ENCODE data around the gene SOAT2. TPM values are rescaled to one million over a fixed set of nuclear protein-coding genes. Genes with fewer than 3 reads are reported as not detected.

Gene SOAT2
- polyA plus RNA-seq, 1 donor (not counting 4 experiments of a cell fraction or from before 2014, with no cell fraction given), result not detected

DNA sequence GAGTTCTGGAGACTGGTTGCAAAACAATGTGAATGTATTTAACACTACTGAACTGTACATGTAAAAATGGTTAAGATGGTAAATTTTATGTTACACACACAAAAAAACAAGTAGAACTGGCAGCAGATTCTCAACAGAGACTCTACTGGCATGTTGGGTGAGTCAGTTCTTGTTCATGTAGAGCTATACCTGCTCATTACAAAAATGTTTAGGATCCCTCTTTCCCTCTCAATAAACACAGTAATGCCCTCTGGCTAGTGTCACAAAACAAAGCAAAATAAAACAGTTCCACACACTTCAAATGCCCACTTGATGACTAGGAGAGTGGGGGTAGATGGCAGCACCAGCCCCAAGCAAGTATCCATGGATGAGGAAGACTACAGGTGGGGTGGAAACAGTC lies 63.6 kb downstream of the SOAT2 start:
- Histone ChIP-seq H3K79me2 (ENCODE audit: control insufficient read depth, insufficient read depth, low read length) (no peaks in the 10 kb centered on the region), H3K4me2 (ENCODE audit: control insufficient read depth, extremely low read depth, insufficient read depth, low read depth, low read length) (no peak overlapping the region), H3K9me1 (ENCODE audit: control insufficient read depth, extremely low read depth, insufficient read depth, low read length) (no peaks in the 10 kb centered on the region), H2AFZ (ENCODE audit: control insufficient read depth, low read length) (no peak overlapping the region), H3K9ac (ENCODE audit: control insufficient read depth, extremely low read depth, insufficient read depth, low read length) (no peak overlapping the region), H3K4me1 (ENCODE audit: control insufficient read depth, extremely low read depth, insufficient read depth, low read length) (peaks cover 7% of the 10 kb centered on the region), H3K27me3 (ENCODE audit: control insufficient read depth, extremely low read depth, insufficient read depth, low read length) (no peaks in the 10 kb centered on the region), H3K27ac (ENCODE audit: control insufficient read depth, insufficient read depth, low read length) (no peak overlapping the region), H4K20me1 (ENCODE audit: control insufficient read depth, extremely low read depth, insufficient read depth, low read length) (no peaks in the 10 kb centered on the region), H3K36me3 (ENCODE audit: control insufficient read depth in 2 of 2, extremely low read depth in 1 of 2, insufficient read depth in 2 of 2, low read length in 2 of 2) (peaks cover 0 to 7% of the 10 kb centered on the region in 2 experiments), H3K4me3 (ENCODE audit: control insufficient read depth in 2 of 3, extremely low read depth in 1 of 3, insufficient read depth in 2 of 3, low read depth in 1 of 3, low read length in 3 of 3) (no peak overlapping the region), H3K9me3 (ENCODE audit: control insufficient read depth, low read depth, low read length) (no peaks in the 10 kb centered on the region)
- TF ChIP-seq, protein P1, sequence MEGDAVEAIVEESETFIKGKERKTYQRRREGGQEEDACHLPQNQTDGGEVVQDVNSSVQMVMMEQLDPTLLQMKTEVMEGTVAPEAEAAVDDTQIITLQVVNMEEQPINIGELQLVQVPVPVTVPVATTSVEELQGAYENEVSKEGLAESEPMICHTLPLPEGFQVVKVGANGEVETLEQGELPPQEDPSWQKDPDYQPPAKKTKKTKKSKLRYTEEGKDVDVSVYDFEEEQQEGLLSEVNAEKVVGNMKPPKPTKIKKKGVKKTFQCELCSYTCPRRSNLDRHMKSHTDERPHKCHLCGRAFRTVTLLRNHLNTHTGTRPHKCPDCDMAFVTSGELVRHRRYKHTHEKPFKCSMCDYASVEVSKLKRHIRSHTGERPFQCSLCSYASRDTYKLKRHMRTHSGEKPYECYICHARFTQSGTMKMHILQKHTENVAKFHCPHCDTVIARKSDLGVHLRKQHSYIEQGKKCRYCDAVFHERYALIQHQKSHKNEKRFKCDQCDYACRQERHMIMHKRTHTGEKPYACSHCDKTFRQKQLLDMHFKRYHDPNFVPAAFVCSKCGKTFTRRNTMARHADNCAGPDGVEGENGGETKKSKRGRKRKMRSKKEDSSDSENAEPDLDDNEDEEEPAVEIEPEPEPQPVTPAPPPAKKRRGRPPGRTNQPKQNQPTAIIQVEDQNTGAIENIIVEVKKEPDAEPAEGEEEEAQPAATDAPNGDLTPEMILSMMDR (optimal IDR thresholded peaks at IDR 0.05 in 1 of 3, IDR thresholded peaks at IDR 0.05 in 1 of 3, conservative IDR thresholded peaks at IDR 0.05 in 1 of 3; ENCODE audit: extremely low read depth in 1 of 3, insufficient read depth in 2 of 3, low read length in 3 of 3), result no peak
- no peak for TF ChIP-seq EZH2 (IDR thresholded peaks at IDR 0.05; ENCODE audit: low read length)
- FAIRE-seq (no peak), DNase-seq (ENCODE audit: low read depth, low spot score) (no peak)
- dilution Hi-C loops (cut with MboI; ENCODE audit: extremely low pct_ligation_motif_present, low sequenced_read_pairs), result no loop called here

DNA sequence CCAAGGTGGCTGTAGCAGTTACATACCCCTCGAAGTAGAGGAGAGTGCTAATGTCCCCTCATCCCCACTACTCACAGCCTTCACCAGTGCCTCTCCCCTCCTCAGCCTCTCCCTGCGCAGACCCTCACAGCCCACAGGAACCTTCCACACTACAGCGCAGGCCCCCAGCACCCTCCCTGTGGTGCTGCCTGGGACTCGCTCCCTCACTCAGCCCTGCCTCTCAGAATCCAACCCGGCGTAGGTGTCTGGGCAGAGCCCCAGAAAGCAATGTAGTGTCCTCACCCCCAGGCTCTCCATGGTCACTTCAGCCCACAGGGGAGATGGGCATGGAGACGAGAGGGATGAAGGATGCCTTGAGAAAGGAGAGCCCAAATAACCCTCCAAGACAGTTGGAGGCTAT lies 66.4 kb downstream of the SOAT2 start:
- dilution Hi-C loops (cut with MboI; ENCODE audit: extremely low pct_ligation_motif_present, low sequenced_read_pairs), result no loop called here
- Histone ChIP-seq H3K27ac (ENCODE audit: control insufficient read depth, insufficient read depth, low read length) (no peak overlapping the region), H4K20me1 (ENCODE audit: control insufficient read depth, extremely low read depth, insufficient read depth, low read length) (no peaks in the 10 kb centered on the region), H3K4me2 (ENCODE audit: control insufficient read depth, extremely low read depth, insufficient read depth, low read depth, low read length) (no peak overlapping the region), H3K9ac (ENCODE audit: control insufficient read depth, extremely low read depth, insufficient read depth, low read length) (no peak overlapping the region), H3K36me3 (ENCODE audit: control insufficient read depth in 2 of 2, extremely low read depth in 1 of 2, insufficient read depth in 2 of 2, low read length in 2 of 2) (peaks cover 0 to 7% of the 10 kb centered on the region in 2 experiments), H2AFZ (ENCODE audit: control insufficient read depth, low read length) (no peak overlapping the region), H3K79me2 (ENCODE audit: control insufficient read depth, insufficient read depth, low read length) (no peaks in the 10 kb centered on the region), H3K9me3 (ENCODE audit: control insufficient read depth, low read depth, low read length) (no peaks in the 10 kb centered on the region), H3K27me3 (ENCODE audit: control insufficient read depth, extremely low read depth, insufficient read depth, low read length) (no peaks in the 10 kb centered on the region), H3K4me1 (ENCODE audit: control insufficient read depth, extremely low read depth, insufficient read depth, low read length) (peaks cover 13% of the 10 kb centered on the region), H3K9me1 (ENCODE audit: control insufficient read depth, extremely low read depth, insufficient read depth, low read length) (no peaks in the 10 kb centered on the region), H3K4me3 (ENCODE audit: control insufficient read depth in 2 of 3, extremely low read depth in 1 of 3, insufficient read depth in 2 of 3, low read depth in 1 of 3, low read length in 3 of 3) (no peak overlapping the region)
- TF ChIP-seq EZH2 (IDR thresholded peaks at IDR 0.05; ENCODE audit: low read length), result no peak
- TF ChIP-seq, protein P1 (optimal IDR thresholded peaks at IDR 0.05 in 1 of 3, IDR thresholded peaks at IDR 0.05 in 1 of 3, conservative IDR thresholded peaks at IDR 0.05 in 1 of 3; ENCODE audit: extremely low read depth in 1 of 3, insufficient read depth in 2 of 3, low read length in 3 of 3), result no peak
- DNase-seq (ENCODE audit: low read depth, low spot score) (no peak), FAIRE-seq (no peak)

All from keratinocyte (primary cell).